HepG2 (cell line): ENCODE measurements around the gene SAMD8. TPM values are rescaled to one million over a fixed set of nuclear protein-coding genes. Genes with fewer than 3 reads are reported as not detected.

Experiments
- AHDC1 ChIP-seq: sonication (generic); formaldehyde crosslinking; IDR thresholded peaks from 2 replicates; pipeline ENCODE4 v1.5.1; 2020; ENCODE audit warnings: mild to moderate bottlenecking, missing genetic modification reagents, borderline replicate concordance
- FOXP1 ChIP-seq, 2 experiments: fragments of 450-650 bp in 1 of 2; IDR thresholded peaks; 2 replicates each; pipeline ENCODE4 v1.6.1; 2017 to 2018; ENCODE audit warnings: antibody characterized with exemption in 1 of 2
- HNRNPK ChIP-seq: fragments of 200-400 bp; formaldehyde crosslinking; IDR thresholded peaks from 2 replicates; pipeline ENCODE4 v1.6.1; 2018; ENCODE audit warnings: low read length, low read depth, moderate library complexity, mild to moderate bottlenecking; ENCODE audit not compliant: poor library complexity, severe bottlenecking
- MNT ChIP-seq: fragments of 450-650 bp; IDR thresholded peaks from 2 replicates; pipeline ENCODE4 v1.6.1; 2016
- NCOR1 ChIP-seq: fragments of 200-600 bp; sonication (generic); IDR thresholded peaks from 2 replicates; pipeline ENCODE4 v1.7.0; 2017; ENCODE audit warnings: antibody characterized with exemption, low read length, borderline replicate concordance
- SAP130 ChIP-seq: IDR thresholded peaks from 2 replicates; pipeline ENCODE4 v1.6.1; 2016; ENCODE audit warnings: low read depth
- ZNF546 ChIP-seq: sonication (generic); formaldehyde crosslinking; conservative IDR thresholded peaks from 2 replicates; pipeline ENCODE4 v1.8.1; 2023; ENCODE audit warnings: mild to moderate bottlenecking, missing genetic modification reagents
- polyA plus RNA-seq, 8 experiments: library from polyadenylated mRNA; depleted of rRNA in 3 of 8; stranded (reverse) in 7 of 8; unstranded in 1 of 8; fragments of >200 nt; fragmentation: Illumina TruSeq in 4 of 8; extraction: Trizol in 4 of 8; gene quantifications; 2 replicates each; pipeline versions ENCODE4 v1.2.1 to v1.2.3, GENCODE V29; 2011 to 2016; ENCODE audit warnings: low read depth in 4 of 8, missing spikeins in 1 of 8, mixed read lengths in 1 of 8; ENCODE audit not compliant: insufficient read depth in 1 of 8
- total RNA-seq, 5 experiments: library from RNA; depleted of rRNA; stranded (reverse); fragments of >200 nt; fragmentation: Illumina TruSeq; extraction: Trizol; gene quantifications; 2 replicates each; pipeline ENCODE4 v1.2.3, GENCODE V29; 2016; ENCODE audit warnings: low read depth in 1 of 5

Gene SAMD8
- total and polyA plus RNA-seq, 2 of the 13 experiments (the other 11 are each of a cell fraction or from before 2014, with no cell fraction given) = 10.4 to 13.2 TPM

GRCh38 chr10:75207857-75208144 is 96.3 kb downstream of the SAMD8 start (continued):
- TF ChIP-seq AHDC1 (CRISPR knock-in tag) (no peak), FOXP1 (IDR thresholded peaks at IDR 0.05) (no peak), FOXP1 (CRISPR knock-in tag; IDR thresholded peaks at IDR 0.05) (peak; percentile 32; the same call in 1 of the 2 replicates), MNT (no peak), NCOR1 (peak; percentile 37; the same call in 1 of the 2 replicates), SAP130 (CRISPR knock-in tag) (0 out of 2 replicates have a peak, but pooled peaks have one; percentile 3), ZNF546 (no peak), HNRNPK (no peak)
- TF ChIP-seq, all 625 proteins: peak for 10
